DND-41 (cell line): ENCODE measurements around the gene CA5B.

Experiments
- CTCF ChIP-seq: IDR thresholded peaks from 2 replicates; pipeline ENCODE4 v1.5.1; 2012; ENCODE audit warnings: borderline replicate concordance, low read length, moderate library complexity, mild to moderate bottlenecking; ENCODE audit not compliant: poor library complexity, severe bottlenecking; ENCODE audit errors: extremely low read depth
- EZH2 ChIP-seq: IDR thresholded peaks from 3 replicates; pipeline ENCODE4 v1.6.1; 2012; ENCODE audit warnings: borderline replicate concordance, low read depth, mild to moderate bottlenecking, moderate library complexity, low read length, inconsistent platforms; ENCODE audit not compliant: severe bottlenecking

DNA sequence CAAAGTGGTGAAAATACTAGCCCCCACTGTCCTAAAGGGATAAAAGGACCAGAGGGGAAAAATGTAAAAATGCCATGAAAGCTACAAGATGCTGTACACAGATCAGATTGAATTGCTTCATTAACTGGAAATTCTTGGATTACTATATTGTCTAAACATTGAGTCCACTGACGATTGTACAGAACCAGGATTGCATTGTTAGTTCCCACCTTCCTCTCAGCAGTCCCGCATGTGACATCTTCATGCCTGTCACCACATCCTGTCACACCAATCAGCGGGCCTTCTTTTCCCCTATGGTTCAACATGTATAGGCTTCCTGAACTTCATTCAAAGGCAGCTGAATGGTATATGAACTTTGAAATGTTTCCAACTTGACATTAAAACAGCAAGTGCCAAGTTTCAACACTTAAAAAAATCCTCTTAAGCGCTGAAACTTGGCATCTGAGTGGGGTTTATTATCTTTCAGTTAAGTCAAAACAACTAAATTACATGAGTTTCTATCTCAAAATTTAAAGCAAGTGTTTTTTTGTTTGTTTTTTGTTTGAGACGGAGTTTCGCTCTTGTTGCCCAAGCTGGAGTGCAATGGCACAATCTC is 76.8 kb downstream of the CA5B start:
- TF ChIP-seq CTCF (no peak), EZH2 (no peak)
